SK-MEL-5 (cell line): ENCODE results near the gene ZNF286A. TPM values are rescaled to one million over a fixed set of nuclear protein-coding genes. Genes with fewer than 3 reads are reported as not detected.
"Not testable (repeated sequence)": the region's sequence is repeated elsewhere in the genome, so short reads cannot be mapped to it uniquely, and the experiment has no call there.

ENCODE experiments used
- DNase-seq: peaks from one replicate; pipeline ENCODE4 v3.0.0-alpha.2; 2016; ENCODE audit warnings: low read depth, low spot score
- in situ Hi-C: cut with HindIII; loops from 2 replicates; pipeline ENCODE4 v1.10.0; 2016; ENCODE audit warnings: low sequenced_read_pairs, high pct_unique_total_duplicates, low pct_unique_long_range_greater_than_20kb
- total RNA-seq: library from RNA; depleted of rRNA; stranded (reverse); fragments of >200 nt; shearing (Covaris generic); gene quantifications from 2 replicates; pipeline ENCODE4 v1.2.3, GENCODE V29; 2014

ZNF286A gene
- total RNA-seq, 1 experiment from 2014 or later: 18.1 TPM

DNA sequence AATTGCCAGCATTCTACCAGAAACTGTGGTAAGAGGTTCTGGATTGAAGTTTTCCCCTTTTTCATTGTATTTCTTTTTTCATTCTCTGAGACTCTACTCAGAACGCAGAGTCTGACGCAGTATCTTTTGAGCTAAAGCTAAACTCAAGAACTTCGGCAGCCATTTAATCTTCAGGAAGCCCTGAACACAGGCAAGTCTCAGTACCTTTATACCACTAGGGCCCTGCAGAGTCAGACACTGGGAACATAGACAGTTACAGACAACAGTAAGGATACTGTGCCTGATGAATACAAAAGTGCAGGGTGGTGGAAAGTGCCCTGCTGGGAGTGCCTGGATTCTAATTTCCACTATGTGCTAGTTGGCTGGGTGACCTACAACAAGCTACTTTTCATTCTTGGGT lies 16.4 kb upstream of the ZNF286A start:
- DNase-seq, in situ Hi-C loops: not testable (repeated sequence)

GRCh38 chr17:15683824-15684478 lies 15.6 kb upstream of the ZNF286A start, which contains the start of gene TRIM16:
Gene TRIM16, minus strand, starts transcription at chr17:15684311. Its CDS starts 32,702 bp downstream, at chr17:15651609.
- in situ Hi-C loops: not testable (repeated sequence)
- DNase-seq: peak; percentile 64

DNA sequence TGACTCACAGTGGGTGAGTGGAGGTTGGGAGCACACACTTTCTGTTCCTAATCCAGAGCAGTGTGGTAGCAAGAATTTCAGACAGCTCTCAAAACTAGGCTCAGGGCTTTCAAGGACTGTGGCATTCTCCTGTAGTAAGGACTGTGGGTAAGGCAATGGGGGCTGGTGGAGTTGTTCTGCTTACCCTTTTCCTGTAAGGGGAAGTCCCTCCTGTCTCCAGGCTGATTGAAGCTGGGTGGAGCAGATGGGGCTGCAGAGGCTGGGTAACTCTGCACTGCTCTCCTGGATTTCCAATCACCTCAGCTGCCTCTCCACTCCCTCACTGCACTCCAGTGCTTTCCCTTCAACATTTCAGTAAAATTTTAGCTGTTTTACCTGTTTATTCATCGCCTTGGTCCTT lies 12.1 kb upstream of the ZNF286A start:
- DNase-seq, in situ Hi-C loops: not testable (repeated sequence)

DNA sequence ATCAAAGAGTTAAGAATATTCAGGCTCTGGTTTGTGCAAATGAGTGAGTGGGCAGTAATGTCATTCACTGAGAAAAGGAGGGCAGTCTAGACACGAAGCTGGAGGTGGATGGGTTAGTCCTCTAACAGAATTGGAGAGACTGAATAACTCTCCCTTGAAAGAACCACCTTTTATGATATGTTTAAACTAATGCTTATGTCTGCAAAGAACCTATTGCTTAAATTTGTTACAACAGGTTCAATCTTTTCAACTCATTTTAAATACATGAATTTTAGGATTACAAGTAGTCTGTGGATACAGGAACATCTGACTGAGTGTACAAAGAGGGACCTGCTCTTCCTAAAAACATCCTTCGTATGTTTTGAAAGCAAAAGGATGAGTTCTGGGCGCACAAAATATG lies 585 bp upstream of the ZNF286A start:
- in situ Hi-C loops, DNase-seq: not testable (repeated sequence)

- in situ Hi-C loops, DNase-seq: not testable (repeated sequence)
Observed at GRCh38 chr17:15699937-15700336, 385 bp downstream of the ZNF286A start.

GRCh38 chr17:15704239-15704638 lies 4.7 kb downstream of the ZNF286A start:
- DNase-seq, in situ Hi-C loops: not testable (repeated sequence)

GRCh38 chr17:15704813-15705212 lies 5.3 kb downstream of the ZNF286A start:
- in situ Hi-C loops: not testable (repeated sequence)

DNA sequence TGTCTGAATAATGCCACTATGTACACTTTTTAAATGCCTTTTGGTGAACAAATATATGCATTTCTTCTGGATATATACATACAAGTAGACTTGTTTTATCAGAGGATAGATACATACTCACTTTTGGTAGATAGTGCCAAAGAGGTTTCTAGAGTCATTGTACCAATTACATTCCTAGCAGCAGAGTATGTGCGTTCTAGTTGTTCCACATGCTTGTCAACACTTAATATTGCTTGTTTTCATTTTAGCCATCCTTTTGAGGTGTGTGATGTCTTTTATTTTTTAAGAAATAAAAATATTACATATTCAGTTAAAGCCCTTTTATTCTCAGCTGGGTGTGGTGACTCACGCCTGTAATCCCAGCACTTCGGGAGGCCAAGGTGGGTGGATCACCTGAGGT lies 9.3 kb downstream of the ZNF286A start:
- in situ Hi-C loops, DNase-seq: not testable (repeated sequence)

More at GRCh38 chr17:15704813-15705212, 5.3 kb downstream of the ZNF286A start:
- DNase-seq: not testable (repeated sequence)

- in situ Hi-C loops, DNase-seq: not testable (repeated sequence)
Observed at GRCh38 chr17:15716601-15717563, 17.3 kb downstream of the ZNF286A start.

DNA sequence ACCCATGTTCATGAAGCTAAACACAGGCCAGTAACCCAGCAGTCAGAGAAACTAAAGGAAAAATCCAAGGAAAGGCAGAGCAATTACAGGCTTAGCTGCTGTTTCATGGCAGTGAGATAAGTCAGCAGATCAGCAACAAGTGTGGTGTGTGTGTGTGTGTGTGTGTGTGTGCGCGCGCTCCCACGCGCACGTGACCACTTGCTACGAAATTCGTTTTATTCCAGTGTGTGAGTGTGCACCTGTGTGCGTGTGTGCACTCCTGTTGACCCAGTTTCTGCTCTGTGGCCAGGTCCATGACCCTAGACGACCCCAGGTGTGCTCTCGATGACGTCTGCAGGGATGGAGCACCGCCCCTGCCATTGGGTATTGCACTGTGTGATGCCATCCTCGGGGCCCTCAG lies 31.0 kb downstream of the ZNF286A start:
- in situ Hi-C loops, DNase-seq: not testable (repeated sequence)

GRCh38 chr17:15731900-15732299 lies 32.3 kb downstream of the ZNF286A start, which contains the start of gene TBC1D26:
Gene TBC1D26, plus strand, starts transcription at chr17:15732283. Its CDS starts 3,066 bp downstream, at chr17:15735349.
- DNase-seq, in situ Hi-C loops: not testable (repeated sequence)

DNA sequence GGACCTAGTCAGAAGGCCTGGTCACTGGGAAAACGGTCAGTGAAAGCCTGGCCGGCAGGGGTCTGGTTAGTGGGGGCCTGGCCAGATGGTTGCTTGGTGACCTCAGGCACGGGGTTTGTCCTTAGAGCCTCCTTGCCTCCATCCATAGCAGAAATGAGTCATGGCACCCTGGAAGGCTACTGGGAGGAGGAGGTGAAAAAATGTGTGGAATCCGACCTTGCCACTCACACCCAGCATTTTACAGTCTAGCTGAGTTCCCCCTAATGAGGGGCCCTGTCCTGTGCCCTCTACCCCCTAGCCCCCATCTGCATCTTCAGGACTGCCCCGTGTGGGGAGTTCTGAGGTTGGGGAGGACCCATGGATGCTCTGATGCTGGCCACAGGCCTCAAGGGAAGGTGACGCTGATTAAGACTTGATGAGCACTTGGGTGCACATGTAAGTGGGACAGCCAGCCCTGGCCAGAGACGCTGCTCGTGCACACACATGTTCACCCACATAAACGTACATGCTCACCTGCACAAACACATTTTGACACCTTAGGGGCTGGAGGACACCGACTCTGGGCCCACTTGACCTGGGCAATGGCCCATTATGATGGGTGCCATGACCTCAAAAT lies 33.7 kb downstream of the ZNF286A start:
- in situ Hi-C loops: not testable (repeated sequence)

DNA sequence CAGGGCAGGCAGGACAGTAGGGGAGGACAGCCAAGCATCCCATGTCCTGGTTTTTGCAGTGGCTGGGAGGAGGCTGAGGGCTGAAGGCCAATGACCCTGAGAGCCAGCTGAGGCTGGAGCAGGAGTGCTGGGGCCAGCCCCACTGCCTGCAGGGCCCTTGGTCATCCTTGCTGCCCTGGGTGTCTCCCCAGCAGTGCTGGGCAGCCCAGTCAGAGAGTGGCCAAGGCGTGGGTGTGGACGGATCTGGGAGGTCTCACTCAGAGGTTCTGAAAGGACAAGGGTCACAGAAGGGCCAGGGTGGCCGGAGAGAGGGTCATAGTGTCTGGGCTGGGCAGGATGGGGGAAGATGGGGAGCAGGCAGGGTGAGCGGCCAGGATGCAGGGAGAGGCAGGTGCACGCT lies 37.0 kb downstream of the ZNF286A start:
- in situ Hi-C loops, DNase-seq: not testable (repeated sequence)

More for the DNA sequence above, 33.7 kb downstream of the ZNF286A start:
- not testable (repeated sequence) for DNase-seq

- in situ Hi-C loops: no loop called here
- no peak for DNase-seq
Observed at GRCh38 chr17:15738066-15738465, 38.5 kb downstream of the ZNF286A start.

GRCh38 chr17:15739259-15739658 lies 39.7 kb downstream of the ZNF286A start:
- DNase-seq, in situ Hi-C loops: not testable (repeated sequence)

DNA sequence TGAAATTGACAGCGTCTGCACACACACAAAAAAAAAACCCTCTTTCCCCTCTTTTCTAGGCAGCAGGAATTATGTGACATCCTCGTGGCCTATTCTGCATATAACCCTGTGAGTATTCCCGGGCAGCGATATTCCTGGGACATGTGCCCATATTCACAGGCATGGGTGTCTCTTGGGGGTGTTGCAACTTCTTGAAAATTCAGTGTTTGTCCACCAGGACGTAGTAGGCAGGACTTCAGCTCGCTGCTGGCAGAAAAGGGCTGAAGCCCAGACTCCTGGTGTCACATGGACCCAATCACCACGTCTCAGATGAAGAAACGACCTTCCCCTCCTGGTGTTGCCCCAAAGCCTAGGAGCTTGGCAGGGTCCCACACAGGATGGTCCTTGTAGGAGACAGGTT lies 40.5 kb downstream of the ZNF286A start:
- in situ Hi-C loops: not testable (repeated sequence)
- peak; percentile 23 for DNase-seq

- in situ Hi-C loops: no loop called here
Observed at GRCh38 chr17:15740570-15741120, 41.1 kb downstream of the ZNF286A start.

More at GRCh38 chr17:15740570-15741120, 41.1 kb downstream of the ZNF286A start:
- no peak for DNase-seq
